PFSK-1 (cell line): ENCODE data around the gene IGFLR1.
A peak's percentile ranks its signal among the peaks of the same experiment; 100 is the strongest.

Experiments
- FOXP2 ChIP-seq: optimal IDR thresholded peaks from 2 replicates; pipeline ENCODE3; 2011; ENCODE audit warnings: borderline replicate concordance, control low read depth, inconsistent platforms; ENCODE audit not compliant: insufficient read depth; ENCODE audit errors: extremely low read length, extremely low read depth
- POLR2AphosphoS5 ChIP-seq: IDR thresholded peaks from 2 replicates; pipeline ENCODE4 v1.6.1; 2012; ENCODE audit warnings: low read depth, mild to moderate bottlenecking, control low read depth, low read length, moderate library complexity
- REST ChIP-seq, 2 experiments: IDR thresholded peaks; 2 replicates each; pipeline versions ENCODE4 v1.6.1 to v1.8.0; 2011 to 2012; ENCODE audit warnings: low read depth in 2 of 2, low read length in 2 of 2, control low read depth in 1 of 2, inconsistent platforms in 1 of 2, mild to moderate bottlenecking in 1 of 2, moderate library complexity in 1 of 2; ENCODE audit not compliant: insufficient read depth in 1 of 2
- SIN3A ChIP-seq: IDR thresholded peaks from 2 replicates; pipeline ENCODE4 v1.6.1; 2012; ENCODE audit warnings: mild to moderate bottlenecking, low read length, moderate library complexity, borderline replicate concordance; ENCODE audit not compliant: insufficient read depth
- TAF1 ChIP-seq: IDR thresholded peaks from 2 replicates; pipeline ENCODE4 v1.6.1; 2012; ENCODE audit warnings: low read length, control low read depth, borderline replicate concordance; ENCODE audit not compliant: insufficient read depth

- TF ChIP-seq TAF1 (no peak), POLR2AphosphoS5 (no peak), SIN3A (no peak), REST (IDR thresholded peaks at IDR 0.05; ENCODE audit: insufficient read depth in 1 of 2, low read depth in 2 of 2, low read length in 2 of 2) (no peak), FOXP2 (peak; percentile 63)
Observed at GRCh38 chr19:35775298-35776101, 33.2 kb upstream of the IGFLR1 start, which contains the start of gene ARHGAP33.
